H1 (cell line): ENCODE measurements around the gene SEC61G. TPM values are rescaled to one million over a fixed set of nuclear protein-coding genes. Genes with fewer than 3 reads are reported as not detected.

ENCODE experiments used
- CTCF ChIA-PET: fragments of 300-600 bp; sonication (Branson Sonifier 250); formaldehyde crosslinking; loops from one replicate; lab custom pipeline; 2021; ENCODE audit not compliant: partially characterized antibody; lab: Charles Lee
- POLR2A ChIA-PET: fragments of 300-600 bp; sonication (Branson Sonifier 250); formaldehyde crosslinking; loops from one replicate; lab custom pipeline; 2021; ENCODE audit warnings: inconsistent platforms; ENCODE audit not compliant: partially characterized antibody; lab: Charles Lee
- DNase-seq, 2 experiments: peaks; one replicate each; pipeline versions ENCODE4 v3.0.0 to v3.0.0-alpha.2; 2010 to 2022; ENCODE audit warnings: low spot score in 2 of 2, low read depth in 1 of 2, mixed read lengths in 1 of 2
- FAIRE-seq: peaks from 2 replicates; lab custom pipeline; 2011; peaks lifted over from hg19 to GRCh38; lab: Jason Lieb, UNC
- H2AFZ ChIP-seq: 2 replicates; pipeline ENCODE4 v1.8.1; 2012; ENCODE audit warnings: low read length, inconsistent platforms
- H2AK5ac ChIP-seq: 2 replicates; pipeline ENCODE4 v1.6.1; 2013; ENCODE audit warnings: low read depth, low read length
- H2BK120ac ChIP-seq: replicated peaks from 2 replicates; pipeline ENCODE3; 2013; ENCODE audit warnings: low read depth, low read length, inconsistent platforms
- H2BK12ac ChIP-seq: 2 replicates; pipeline ENCODE4 v1.6.1; 2013; ENCODE audit warnings: low read depth, low read length
- H2BK15ac ChIP-seq: 2 replicates; pipeline ENCODE4 v1.6.1; 2013; ENCODE audit warnings: low read length
- H2BK20ac ChIP-seq: 2 replicates; pipeline ENCODE4 v1.6.1; 2013; ENCODE audit warnings: low read length
- H2BK5ac ChIP-seq: 2 replicates; pipeline ENCODE4 v1.6.1; 2013; ENCODE audit warnings: low read depth, low read length
- H3K14ac ChIP-seq: 2 replicates; pipeline ENCODE4 v1.6.1; 2013; ENCODE audit warnings: inconsistent platforms; ENCODE audit not compliant: insufficient read length
- H3K18ac ChIP-seq: 2 replicates; pipeline ENCODE4 v1.6.1; 2013; ENCODE audit warnings: low read length; ENCODE audit errors: extremely low read depth
- H3K23ac ChIP-seq: 2 replicates; pipeline ENCODE4 v1.6.1; 2013; ENCODE audit warnings: inconsistent platforms; ENCODE audit not compliant: insufficient read length
- H3K23me2 ChIP-seq: 2 replicates; pipeline ENCODE4 v1.6.1; 2013; ENCODE audit warnings: low read depth, low read length
- H3K27ac ChIP-seq: 2 replicates; pipeline ENCODE4 v1.6.1; 2011; ENCODE audit warnings: low read depth, low read length, inconsistent platforms
- H3K27me3 ChIP-seq, 4 experiments: replicated peaks in 1 of 4; 1 replicate in 1 of 4; 2 replicates in 3 of 4; pipeline versions ENCODE4 v1.6.1 to v1.8.1; 2011 to 2013; ENCODE audit warnings: low read length in 3 of 4, mild to moderate bottlenecking in 3 of 4, inconsistent platforms in 2 of 4, mixed read lengths in 2 of 4, moderate library complexity in 1 of 4; ENCODE audit not compliant: control insufficient read depth in 3 of 4, insufficient read depth in 3 of 4; ENCODE audit errors: extremely low read depth in 1 of 4
- H3K36me3 ChIP-seq, 4 experiments: 2 replicates each; pipeline versions ENCODE4 v1.6.1 to v1.8.1; 2011 to 2013; ENCODE audit warnings: mild to moderate bottlenecking in 4 of 4, low read length in 3 of 4, moderate library complexity in 2 of 4, control low read depth in 1 of 4, inconsistent platforms in 1 of 4; ENCODE audit not compliant: insufficient read depth in 4 of 4, control insufficient read depth in 2 of 4
- H3K4ac ChIP-seq: replicated peaks from 2 replicates; pipeline ENCODE3; 2013; ENCODE audit warnings: low read length, low read depth, mixed read lengths, inconsistent platforms; ENCODE audit not compliant: insufficient read length
- H3K4me1 ChIP-seq, 4 experiments: replicated peaks in 1 of 4; 1 replicate in 1 of 4; 2 replicates in 3 of 4; pipeline versions ENCODE4 v1.6.1 to v1.8.1; 2011 to 2013; ENCODE audit warnings: low read length in 3 of 4, inconsistent platforms in 2 of 4, mixed read lengths in 1 of 4; ENCODE audit not compliant: insufficient read depth in 4 of 4, control insufficient read depth in 3 of 4
- H3K4me2 ChIP-seq, 2 experiments: 2 replicates each; pipeline versions ENCODE4 v1.6.1 to v1.8.1; 2011 to 2013; ENCODE audit warnings: low read depth in 2 of 2, low read length in 2 of 2, control low read depth in 1 of 2, inconsistent platforms in 1 of 2, mild to moderate bottlenecking in 1 of 2; ENCODE audit not compliant: insufficient read depth in 1 of 2
- H3K4me3 ChIP-seq, 4 experiments: fragments of 200-600, 300-600 bp in 1 of 4; sonication (generic), shearing (Covaris generic), sonication (Bioruptor Twin) in 1 of 4; 2 replicates each; pipeline versions ENCODE4 v1.5.1 to v1.8.1; 2011 to 2016; ENCODE audit warnings: low read length in 4 of 4, low read depth in 3 of 4, control low read depth in 2 of 4, inconsistent platforms in 2 of 4, mild to moderate bottlenecking in 2 of 4, mixed read lengths in 1 of 4, moderate library complexity in 1 of 4; ENCODE audit not compliant: insufficient read depth in 2 of 4; ENCODE audit errors: extremely low read depth in 1 of 4
- H3K56ac ChIP-seq: replicated peaks from 2 replicates; pipeline ENCODE3; 2013; ENCODE audit warnings: low read depth, mild to moderate bottlenecking, mixed read lengths, low read length, inconsistent platforms; ENCODE audit not compliant: insufficient read length
- H3K79me1 ChIP-seq: 2 replicates; pipeline ENCODE4 v1.6.1; 2013; ENCODE audit warnings: low read depth, low read length, control low read depth
- H3K79me2 ChIP-seq, 2 experiments: 2 replicates each; pipeline versions ENCODE4 v1.6.1 to v1.8.1; 2012 to 2013; ENCODE audit warnings: low read length in 2 of 2, mild to moderate bottlenecking in 2 of 2, inconsistent platforms in 1 of 2; ENCODE audit not compliant: insufficient read depth in 2 of 2, control insufficient read depth in 1 of 2
- H3K9ac ChIP-seq, 4 experiments: replicated peaks in 1 of 4; 1 replicate in 1 of 4; 2 replicates in 3 of 4; pipeline versions ENCODE4 v1.6.1 to v1.8.1; 2011 to 2013; ENCODE audit warnings: low read depth in 3 of 4, low read length in 3 of 4, control low read depth in 2 of 4, mild to moderate bottlenecking in 2 of 4, moderate library complexity in 2 of 4, inconsistent platforms in 1 of 4; ENCODE audit errors: extremely low read depth in 1 of 4
- H3K9me3 ChIP-seq, 2 experiments: 2 replicates each; pipeline versions ENCODE4 v1.6.1 to v1.8.1; 2012 to 2013; ENCODE audit warnings: mild to moderate bottlenecking in 2 of 2, moderate library complexity in 2 of 2, control low read depth in 1 of 2, inconsistent platforms in 1 of 2, low read depth in 1 of 2, low read length in 1 of 2, mixed read lengths in 1 of 2; ENCODE audit not compliant: insufficient read depth in 2 of 2
- H4K20me1 ChIP-seq, 2 experiments: replicated peaks in 1 of 2; 2 replicates each; pipeline versions ENCODE3 to v1.8.1; 2011 to 2013; ENCODE audit warnings: inconsistent platforms in 2 of 2, low read length in 2 of 2, mild to moderate bottlenecking in 1 of 2; ENCODE audit not compliant: insufficient read depth in 2 of 2, control insufficient read depth in 1 of 2
- H4K5ac ChIP-seq: 2 replicates; pipeline ENCODE4 v1.6.1; 2013; ENCODE audit warnings: low read length, low read depth, mixed read lengths, inconsistent platforms; ENCODE audit not compliant: insufficient read length
- H4K8ac ChIP-seq: 2 replicates; pipeline ENCODE4 v1.8.0; 2013; ENCODE audit warnings: mild to moderate bottlenecking, moderate library complexity, low read length, inconsistent platforms; ENCODE audit not compliant: insufficient read depth; ENCODE audit errors: extremely low read depth
- H4K91ac ChIP-seq: replicated peaks from 2 replicates; pipeline ENCODE3; 2013; ENCODE audit warnings: low read length, mixed read lengths, inconsistent platforms; ENCODE audit not compliant: insufficient read length
- BCL11A ChIP-seq, 2 experiments: IDR thresholded peaks; one replicate each; pipeline ENCODE4 v1.6.1; 2011; ENCODE audit warnings: low read depth in 2 of 2, low read length in 2 of 2, mild to moderate bottlenecking in 2 of 2
- CHD2 ChIP-seq: IDR thresholded peaks from 2 replicates; pipeline ENCODE4 v1.6.1; 2012; ENCODE audit warnings: low read length, improper control_type of control experiment
- MAFK ChIP-seq: IDR thresholded peaks from 2 replicates; pipeline ENCODE4 v1.6.1; 2012; ENCODE audit warnings: low read depth, mild to moderate bottlenecking, improper control_type of control experiment, low read length
- NRF1 ChIP-seq: IDR thresholded peaks from 2 replicates; pipeline ENCODE4 v1.6.1; 2011; ENCODE audit warnings: mild to moderate bottlenecking, low read depth, low read length, improper control_type of control experiment
- SIN3A ChIP-seq, 2 experiments: IDR thresholded peaks in 1 of 2; conservative IDR thresholded peaks in 1 of 2; 2 replicates each; pipeline ENCODE4 v1.6.1; 2011 to 2012; ENCODE audit warnings: low read length in 2 of 2, improper control_type of control experiment in 1 of 2, low read depth in 1 of 2, mild to moderate bottlenecking in 1 of 2
- SIRT6 ChIP-seq: IDR thresholded peaks from one replicate; pipeline ENCODE4 v1.7.1; 2012; ENCODE audit warnings: low read length, inconsistent platforms
- YY1 ChIP-seq: IDR thresholded peaks from 2 replicates; pipeline ENCODE4 v1.6.1; 2011; ENCODE audit warnings: low read depth, mild to moderate bottlenecking, low read length
- WGBS, 2 experiments: shearing (Covaris generic) in 1 of 2; methylation state at CpG; one replicate each; pipeline versions ENCODE4 v1.1.6 to v1.1.7; 2013 to 2015; ENCODE audit warnings: low lambda C conversion rate in 2 of 2, mixed read lengths in 2 of 2, inconsistent platforms in 1 of 2, low coverage in 1 of 2, missing lambda C conversion rate in 1 of 2; ENCODE audit not compliant: insufficient replicate concordance in 2 of 2, insufficient coverage in 1 of 2, insufficient read length in 1 of 2; ENCODE audit errors: extremely low coverage in 1 of 2, missing lambda C conversion rate in 1 of 2; 5-methylcytosine and 5-hydroxymethylcytosine counted together
- polyA plus RNA-seq, 7 experiments: library from polyadenylated mRNA; depleted of rRNA in 3 of 7; stranded (reverse) in 5 of 7; unstranded in 2 of 7; fragments of >200 nt in 5 of 7; fragments of 200-250 nt in 2 of 7; gene quantifications; 1 replicate in 5 of 7; 2 replicates in 1 of 7; 4 replicates in 1 of 7; pipeline versions ENCODE4 v1.2.1 to v1.2.3, GENCODE V29; 2011 to 2013; ENCODE audit warnings: missing spikeins in 2 of 7, mixed read lengths in 2 of 7
- total RNA-seq: library from RNA; stranded (reverse); fragmentation: NEBNext Ultra II Directional; extraction: Animal tissue kit (Norgen Biotek cat#: 25700); gene quantifications from 2 replicates; pipeline ENCODE4 v1.2.1, GENCODE V29; 2021
- TF ChIP-seq, protein P1 (sequence below): IDR thresholded peaks from 2 replicates; pipeline ENCODE4 v1.6.1; 2012; ENCODE audit warnings: inconsistent platforms

SEC61G gene
- total and polyA plus RNA-seq, 2 of the 8 experiments (the other 6 are each of a cell fraction or from before 2014, with no cell fraction given) = 142 to 274 TPM

GRCh38 chr7:54802841-54803240 is 43.8 kb upstream of the SEC61G start:
- H3K56ac ChIP-seq = no peak overlapping the region
- no peaks in the 10 kb centered on the region for H3K23me2 ChIP-seq
- DNase-seq (no peak), FAIRE-seq (no peak)
- H3K27me3 ChIP-seq = no peaks in the 10 kb centered on the region
- WGBS, 2 experiments = 90% methylated on average over 4 of the region's 4 CpGs; no CpG with 5 or more reads in 1 of the 2 experiments
- no peaks in the 10 kb centered on the region for H3K9me3 ChIP-seq
- H3K4ac ChIP-seq = no peak overlapping the region
- H3K4me3 ChIP-seq = no peak overlapping the region
- no peak overlapping the region for H3K23ac ChIP-seq
- H3K14ac ChIP-seq = no peak overlapping the region
- no peak overlapping the region for H3K4me2 ChIP-seq
- H2BK12ac ChIP-seq = no peak overlapping the region
- no peak overlapping the region for H4K8ac ChIP-seq
- no peak overlapping the region for H2BK15ac ChIP-seq
- no peaks in the 10 kb centered on the region for H4K20me1 ChIP-seq
- no peak overlapping the region for H2BK120ac ChIP-seq
- H2AK5ac ChIP-seq = no peak overlapping the region
- 0 out of 2 replicates have a peak overlapping the region, but pooled peaks have one; percentile 5 for H2AFZ ChIP-seq
- no peak overlapping the region for H3K9ac ChIP-seq
- no peak overlapping the region for H2BK20ac ChIP-seq
- no peak overlapping the region for H3K18ac ChIP-seq
- H2BK5ac ChIP-seq = no peak overlapping the region
- POLR2A ChIA-PET = no interaction called here
- H4K91ac ChIP-seq = no peak overlapping the region
- no peak overlapping the region for H3K27ac ChIP-seq
- no peaks in the 10 kb centered on the region for H3K36me3 ChIP-seq
- CTCF ChIA-PET = interaction anchor here (0.6 to 2.5 kb wide), 5 partner anchors 9 to 33 kb away, joined by 3 to 13 read pairs (median 3); no protein-coding TSS in a partner anchor
- H4K5ac ChIP-seq = no peak overlapping the region
- H3K4me1 ChIP-seq = no peaks in the 10 kb centered on the region; a peak in 1 of 7 replicates
- H3K79me1 ChIP-seq = no peaks in the 10 kb centered on the region
- no peaks in the 10 kb centered on the region for H3K79me2 ChIP-seq
- TF ChIP-seq CHD2 = no peak
- TF ChIP-seq NRF1 = no peak
- no peak for TF ChIP-seq YY1
- TF ChIP-seq SIRT6 = no peak
- no peak for TF ChIP-seq BCL11A (IDR thresholded peaks at IDR 0.05; ENCODE audit: low read depth in 2 of 2, low read length in 2 of 2)
- TF ChIP-seq, protein P1, sequence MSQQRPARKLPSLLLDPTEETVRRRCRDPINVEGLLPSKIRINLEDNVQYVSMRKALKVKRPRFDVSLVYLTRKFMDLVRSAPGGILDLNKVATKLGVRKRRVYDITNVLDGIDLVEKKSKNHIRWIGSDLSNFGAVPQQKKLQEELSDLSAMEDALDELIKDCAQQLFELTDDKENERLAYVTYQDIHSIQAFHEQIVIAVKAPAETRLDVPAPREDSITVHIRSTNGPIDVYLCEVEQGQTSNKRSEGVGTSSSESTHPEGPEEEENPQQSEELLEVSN = no peak
- no peak for TF ChIP-seq MAFK
- TF ChIP-seq SIN3A (conservative IDR thresholded peaks at IDR 0.05 in 1 of 2, IDR thresholded peaks at IDR 0.05 in 1 of 2; ENCODE audit: low read depth in 1 of 2, low read length in 2 of 2) = no peak
